Erythroblast (primary cell): ENCODE results near the gene CUEDC2.

Experiments used
- GATA1 ChIP-seq: IDR thresholded peaks from 2 replicates; pipeline ENCODE4 v1.6.1; 2011; ENCODE audit warnings: low read depth, mild to moderate bottlenecking, control low read depth, low read length, moderate library complexity
- POLR2A ChIP-seq: IDR thresholded peaks from 2 replicates; pipeline ENCODE4 v1.6.1; 2011; ENCODE audit warnings: mild to moderate bottlenecking, low read length

DNA sequence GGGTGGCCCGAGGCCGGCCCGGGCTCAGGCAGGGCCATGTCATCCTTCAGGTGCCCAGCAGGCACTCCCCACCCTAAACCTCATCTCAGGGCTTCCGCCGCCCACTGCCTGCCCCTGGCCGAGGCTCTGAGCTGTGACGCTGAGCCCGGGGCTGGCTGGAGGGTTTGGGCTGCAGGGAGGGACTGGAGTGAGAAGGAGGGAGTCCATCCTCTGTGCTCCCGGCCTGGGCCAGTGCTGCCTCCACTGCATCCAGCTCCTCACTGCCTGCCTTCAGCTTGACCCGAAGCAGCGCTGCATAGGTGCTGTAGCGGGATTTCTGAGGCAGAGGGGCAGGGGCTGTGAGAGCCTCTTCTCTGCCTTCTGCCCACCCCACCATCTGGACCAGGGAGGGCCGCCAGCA, 29.3 kb downstream of the CUEDC2 start:
- TF ChIP-seq POLR2A (no peak), GATA1 (no peak)
